KMS-11 (cell line): ENCODE measurements around the gene AP2A2.

Experiments
- H2AFZ ChIP-seq: fragments of 200-600 bp; sonication (generic); 2 replicates; pipeline ENCODE4 v1.6.1; 2016; ENCODE audit warnings: antibody characterized with exemption, mixed run types, low read depth
- H3K27ac ChIP-seq: fragments of 200-600 bp; sonication (generic); 2 replicates; pipeline ENCODE4 v1.6.1; 2016; ENCODE audit warnings: mild to moderate bottlenecking, mixed run types
- H3K27me3 ChIP-seq: fragments of 200-600 bp; sonication (generic); 2 replicates; pipeline ENCODE4 v1.6.1; 2017; ENCODE audit warnings: mild to moderate bottlenecking, low read depth, mixed run types, moderate library complexity; ENCODE audit not compliant: insufficient read depth
- H3K36me3 ChIP-seq: fragments of 200-600 bp; sonication (generic); 2 replicates; pipeline ENCODE4 v1.6.1; 2017; ENCODE audit warnings: mild to moderate bottlenecking, mixed run types; ENCODE audit not compliant: insufficient read depth
- H3K4me1 ChIP-seq: fragments of 200-600 bp; sonication (generic); 2 replicates; pipeline ENCODE4 v1.6.1; 2016; ENCODE audit warnings: mild to moderate bottlenecking, low read depth, mixed run types; ENCODE audit not compliant: poor library complexity, severe bottlenecking
- H3K4me2 ChIP-seq: fragments of 200-600 bp; sonication (generic); 2 replicates; pipeline ENCODE4 v1.7.0; 2016; ENCODE audit warnings: mild to moderate bottlenecking, mixed run types
- H3K4me3 ChIP-seq: fragments of 200-600 bp; sonication (generic); IDR thresholded peaks from 2 replicates; pipeline ENCODE4 v1.6.1; 2017; ENCODE audit warnings: low read depth, low read length, mixed read lengths; ENCODE audit not compliant: insufficient read depth
- H3K79me2 ChIP-seq: fragments of 200-600 bp; sonication (generic); 2 replicates; pipeline ENCODE4 v1.6.1; 2016; ENCODE audit warnings: low read depth, mixed run types; ENCODE audit not compliant: insufficient read depth
- H3K9ac ChIP-seq: fragments of 200-600 bp; sonication (generic); 2 replicates; pipeline ENCODE4 v1.6.1; 2016; ENCODE audit warnings: mild to moderate bottlenecking, mixed run types
- H4K20me1 ChIP-seq: fragments of 200-600 bp; sonication (generic); 2 replicates; pipeline ENCODE4 v1.6.1; 2016; ENCODE audit warnings: mild to moderate bottlenecking, mixed run types; ENCODE audit not compliant: insufficient read depth
- CTCF ChIP-seq: fragments of 200-600 bp; sonication (generic); conservative IDR thresholded peaks from 2 replicates; pipeline ENCODE4 v1.6.1; 2017; ENCODE audit warnings: low read depth, mild to moderate bottlenecking, antibody characterized with exemption, low read length, moderate library complexity, mixed read lengths

AP2A2 gene

GRCh38 chr11:1011320-1011698 is 85.6 kb downstream of the AP2A2 start:
- no peak for TF ChIP-seq CTCF
- Histone ChIP-seq H3K79me2 (no peaks in the 10 kb centered on the region), H3K27ac (no peak overlapping the region), H3K9ac (no peak overlapping the region), H3K36me3 (no peaks in the 10 kb centered on the region), H3K4me1 (no peaks in the 10 kb centered on the region), H3K4me3 (no peak overlapping the region), H3K27me3 (no peaks in the 10 kb centered on the region), H2AFZ (no peak overlapping the region), H3K4me2 (no peak overlapping the region), H4K20me1 (no peaks in the 10 kb centered on the region)

GRCh38 chr11:1012291-1012690 is 86.6 kb downstream of the AP2A2 start:
- Histone ChIP-seq H3K4me2 (no peak overlapping the region), H3K79me2 (no peaks in the 10 kb centered on the region), H4K20me1 (no peaks in the 10 kb centered on the region), H3K27me3 (0 out of 2 replicates have a peak, but pooled peaks cover 3% of the 10 kb centered on the region), H3K27ac (no peak overlapping the region), H3K9ac (no peak overlapping the region), H3K4me1 (no peaks in the 10 kb centered on the region), H3K36me3 (no peaks in the 10 kb centered on the region), H3K4me3 (no peak overlapping the region), H2AFZ (no peak overlapping the region)
- no peak for TF ChIP-seq CTCF

GRCh38 chr11:1012740-1013630 is 87.3 kb downstream of the AP2A2 start:
- Histone ChIP-seq H3K36me3 (no peaks in the 10 kb centered on the region), H3K4me1 (no peaks in the 10 kb centered on the region), H3K79me2 (no peaks in the 10 kb centered on the region), H2AFZ (no peak overlapping the region), H3K9ac (no peak overlapping the region), H3K27me3 (0 out of 2 replicates have a peak, but pooled peaks cover 3% of the 10 kb centered on the region), H4K20me1 (no peaks in the 10 kb centered on the region), H3K4me3 (no peak overlapping the region), H3K4me2 (no peak overlapping the region), H3K27ac (no peak overlapping the region)
- TF ChIP-seq CTCF: no peak

- no peaks in the 10 kb centered on the region for H4K20me1 ChIP-seq
Observed at GRCh38 chr11:1013631-1013935, 87.9 kb downstream of the AP2A2 start.

More at GRCh38 chr11:1013631-1013935, 87.9 kb downstream of the AP2A2 start:
- Histone ChIP-seq H3K27me3 (0 out of 2 replicates have a peak, but pooled peaks cover 3% of the 10 kb centered on the region), H3K36me3 (no peaks in the 10 kb centered on the region), H3K79me2 (no peaks in the 10 kb centered on the region), H2AFZ (no peak overlapping the region), H3K4me1 (no peaks in the 10 kb centered on the region), H3K27ac (no peak overlapping the region), H3K9ac (no peak overlapping the region), H3K4me2 (no peak overlapping the region), H3K4me3 (no peak overlapping the region)
- no peak for TF ChIP-seq CTCF
